Central memory CD4-positive, alpha-beta T cell (primary cell): ENCODE measurements around the gene SRGAP3.
A peak's percentile ranks its signal among the peaks of the same experiment; 100 is the strongest.
"Not testable (repeated sequence)": the region's sequence is repeated elsewhere in the genome, so short reads cannot be mapped to it uniquely, and the experiment has no call there.

Experiments used
- DNase-seq: peaks from one replicate; pipeline ENCODE4 v3.0.0; 2022
- total RNA-seq, 3 experiments: gene quantifications; one replicate each; lab custom pipeline; 2026; lab: John Stamatoyannopoulos, UW

SRGAP3 gene
- total RNA-seq: 0.18 to 6.0 (median 1.2) reads per million in 3 experiments

- DNase-seq: peak; percentile 74
Observed at GRCh38 chr3:9249273-9250192, at the start of gene SRGAP3. Gene SRGAP3 (minus strand): TSS chr3:9249646. CDS start chr3:9248951, 695 bp downstream.

GRCh38 chr3:9298236-9298635 is 48.8 kb upstream of the SRGAP3 start:
- DNase-seq: no peak

GRCh38 chr3:9296241-9296640 is 46.8 kb upstream of the SRGAP3 start:
- no peak for DNase-seq

- no peak for DNase-seq
Observed at GRCh38 chr3:9295007-9295406, 45.6 kb upstream of the SRGAP3 start.

GRCh38 chr3:9293953-9294352 is 44.5 kb upstream of the SRGAP3 start:
- not testable (repeated sequence) for DNase-seq

- DNase-seq: no peak
Observed at GRCh38 chr3:9293076-9293475, 43.6 kb upstream of the SRGAP3 start.

- no peak for DNase-seq
Observed at GRCh38 chr3:9292516-9292915, 43.1 kb upstream of the SRGAP3 start.

GRCh38 chr3:9291821-9292410 is 42.5 kb upstream of the SRGAP3 start:
- no peak for DNase-seq

GRCh38 chr3:9290566-9290965 is 41.1 kb upstream of the SRGAP3 start:
- no peak for DNase-seq

GRCh38 chr3:9281533-9281932 is 32.1 kb upstream of the SRGAP3 start:
- DNase-seq: not testable (repeated sequence)

- DNase-seq: no peak
Observed at GRCh38 chr3:9280451-9281219, 31.2 kb upstream of the SRGAP3 start.

- DNase-seq: no peak
Observed at GRCh38 chr3:9279966-9280365, 30.5 kb upstream of the SRGAP3 start.

- DNase-seq: no peak
Observed at GRCh38 chr3:9278498-9278897, 29.1 kb upstream of the SRGAP3 start.

- DNase-seq: no peak
Observed at GRCh38 chr3:9278085-9278484, 28.6 kb upstream of the SRGAP3 start.

GRCh38 chr3:9276761-9277370 is 27.4 kb upstream of the SRGAP3 start:
- no peak for DNase-seq

- DNase-seq: no peak
Observed at GRCh38 chr3:9271903-9272302, 22.5 kb upstream of the SRGAP3 start.

- DNase-seq: no peak
Observed at GRCh38 chr3:9270704-9271103, 21.3 kb upstream of the SRGAP3 start.

- DNase-seq: no peak
Observed at GRCh38 chr3:9266716-9267115, 17.3 kb upstream of the SRGAP3 start.

- no peak for DNase-seq
Observed at GRCh38 chr3:9260305-9260704, 10.9 kb upstream of the SRGAP3 start.

GRCh38 chr3:9257092-9257491 is 7.6 kb upstream of the SRGAP3 start:
- no peak for DNase-seq

- no peak for DNase-seq
Observed at GRCh38 chr3:9255976-9256375, 6.5 kb upstream of the SRGAP3 start.

GRCh38 chr3:9254764-9255163 is 5.3 kb upstream of the SRGAP3 start:
- DNase-seq: no peak

- no peak for DNase-seq
Observed at GRCh38 chr3:9253327-9253726, 3.9 kb upstream of the SRGAP3 start.
